ENCODE results near the gene ADTRP. TPM values are rescaled to one million over a fixed set of nuclear protein-coding genes. Genes with fewer than 3 reads are reported as not detected.

Gene ADTRP
- total and polyA plus RNA-seq, 2 experiments from 2014 or later, result 1.3 to 2.6 TPM

- Histone ChIP-seq H3K4me2 (ENCODE audit: unreplicated experiment) (no peak overlapping the region), H3K36me3 (ENCODE audit: low read depth) (no peaks in the 10 kb centered on the region), H3K9ac (no peak overlapping the region), H3K4me3 (no peak overlapping the region), H4K20me1 (ENCODE audit: insufficient read depth) (no peaks in the 10 kb centered on the region), H3K9me2 (ENCODE audit: insufficient read depth) (no peaks in the 10 kb centered on the region), H3K9me3 (ENCODE audit: low read depth) (no peaks in the 10 kb centered on the region), H2AFZ (no peak overlapping the region), H3K4me1 (ENCODE audit: insufficient read depth) (peaks cover 36% of the 10 kb centered on the region), H3K27ac (no peak overlapping the region), H3K27me3 (replicated peaks; ENCODE audit: insufficient read depth) (no peaks in the 10 kb centered on the region), H3K79me2 (ENCODE audit: insufficient read depth) (no peaks in the 10 kb centered on the region), H3F3A (ENCODE audit: insufficient read depth) (peaks cover 21% of the 10 kb centered on the region)
- 70 to 77% methylated on average over 4 of the region's 4 CpGs for WGBS, 2 experiments (ENCODE audit: low coverage in 1 of 2, low lambda C conversion rate in 2 of 2, missing lambda C conversion rate in 2 of 2)
- TF ChIP-seq EZH2 (IDR thresholded peaks at IDR 0.05; ENCODE audit: insufficient read depth, poor library complexity, severe bottlenecking) (no peak), EZH2phosphoT487 (IDR thresholded peaks at IDR 0.05; ENCODE audit: insufficient read depth, low read depth) (no peak)
- in situ Hi-C loops (cut with MboI), result no loop called here
- DNase-seq, result no peak
Measured at GRCh38 chr6:11758878-11759277, 19.7 kb downstream of the ADTRP start.

- Histone ChIP-seq H3K79me2 (ENCODE audit: insufficient read depth) (no peaks in the 10 kb centered on the region), H3K9me3 (ENCODE audit: low read depth) (no peaks in the 10 kb centered on the region), H3K36me3 (ENCODE audit: low read depth) (no peaks in the 10 kb centered on the region), H3K27ac (no peak overlapping the region), H3K27me3 (replicated peaks; ENCODE audit: insufficient read depth) (no peaks in the 10 kb centered on the region), H4K20me1 (ENCODE audit: insufficient read depth) (no peaks in the 10 kb centered on the region), H3K9ac (no peak overlapping the region), H3K4me2 (ENCODE audit: unreplicated experiment) (no peak overlapping the region), H3K4me3 (no peak overlapping the region), H3K4me1 (ENCODE audit: insufficient read depth) (peaks cover 24% of the 10 kb centered on the region), H3F3A (ENCODE audit: insufficient read depth) (peaks cover 24% of the 10 kb centered on the region), H3K9me2 (ENCODE audit: insufficient read depth) (no peaks in the 10 kb centered on the region), H2AFZ (no peak overlapping the region)
- in situ Hi-C loops (cut with MboI), result no loop called here
- TF ChIP-seq EZH2 (IDR thresholded peaks at IDR 0.05; ENCODE audit: insufficient read depth, poor library complexity, severe bottlenecking) (no peak), EZH2phosphoT487 (IDR thresholded peaks at IDR 0.05; ENCODE audit: insufficient read depth, low read depth) (no peak)
- 90 to 94% methylated on average over 1 of the region's 1 CpG for WGBS, 2 experiments (ENCODE audit: low coverage in 1 of 2, low lambda C conversion rate in 2 of 2, missing lambda C conversion rate in 2 of 2)
- no peak for DNase-seq
Measured at GRCh38 chr6:11756726-11757125, 21.9 kb downstream of the ADTRP start.

DNA sequence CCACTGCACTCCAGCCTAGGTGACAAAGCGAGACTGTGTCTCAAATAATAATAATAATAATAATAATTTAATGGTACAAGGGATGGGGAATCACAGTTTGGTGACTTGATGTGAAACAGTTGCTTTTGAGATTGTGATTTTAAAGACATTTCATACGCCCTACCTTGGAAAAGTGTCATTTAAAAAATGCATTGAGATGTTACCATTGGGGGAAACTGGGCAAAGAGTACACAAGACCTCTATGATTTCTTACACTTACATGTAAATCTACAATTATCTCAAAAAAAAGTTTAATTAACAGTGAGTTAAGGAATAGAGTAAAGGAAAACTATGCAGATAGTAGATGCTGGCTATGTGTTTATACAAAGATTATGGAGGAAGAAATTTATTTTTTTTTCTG, 22.3 kb downstream of the ADTRP start:
- peaks cover 22% of the 10 kb centered on the region for H3K4me1 ChIP-seq (ENCODE audit: insufficient read depth)
- no peaks in the 10 kb centered on the region for H3K79me2 ChIP-seq (ENCODE audit: insufficient read depth)
- no peak overlapping the region for H3K27ac ChIP-seq
- 89 to 90% methylated on average over 2 of the region's 2 CpGs for WGBS, 2 experiments (ENCODE audit: low coverage in 1 of 2, low lambda C conversion rate in 2 of 2, missing lambda C conversion rate in 2 of 2)
- H3K9me3 ChIP-seq (ENCODE audit: low read depth), result no peaks in the 10 kb centered on the region
- H2AFZ ChIP-seq, result no peak overlapping the region
- no peaks in the 10 kb centered on the region for H3K27me3 ChIP-seq (replicated peaks; ENCODE audit: insufficient read depth)
- H3K9me2 ChIP-seq (ENCODE audit: insufficient read depth), result no peaks in the 10 kb centered on the region
- H4K20me1 ChIP-seq (ENCODE audit: insufficient read depth), result no peaks in the 10 kb centered on the region
- no peak for TF ChIP-seq EZH2 (IDR thresholded peaks at IDR 0.05; ENCODE audit: insufficient read depth, poor library complexity, severe bottlenecking)
- TF ChIP-seq EZH2phosphoT487 (IDR thresholded peaks at IDR 0.05; ENCODE audit: insufficient read depth, low read depth), result no peak
- H3K4me2 ChIP-seq (ENCODE audit: unreplicated experiment), result no peak overlapping the region
- no peaks in the 10 kb centered on the region for H3K36me3 ChIP-seq (ENCODE audit: low read depth)
- in situ Hi-C loops (cut with MboI), result no loop called here
- H3K4me3 ChIP-seq, result no peak overlapping the region
- H3F3A ChIP-seq (ENCODE audit: insufficient read depth), result peaks cover 24% of the 10 kb centered on the region
- no peak overlapping the region for H3K9ac ChIP-seq
- no peak for DNase-seq

- Histone ChIP-seq H3K79me2 (ENCODE audit: insufficient read depth) (no peaks in the 10 kb centered on the region), H3F3A (ENCODE audit: insufficient read depth) (peaks cover 24% of the 10 kb centered on the region), H3K9me2 (ENCODE audit: insufficient read depth) (no peaks in the 10 kb centered on the region), H3K4me1 (ENCODE audit: insufficient read depth) (peaks cover 22% of the 10 kb centered on the region), H3K9ac (peak overlapping the region; percentile 77), H2AFZ (peak overlapping the region; percentile 71), H3K4me2 (ENCODE audit: unreplicated experiment) (no peak overlapping the region), H3K4me3 (no peak overlapping the region), H3K36me3 (ENCODE audit: low read depth) (no peaks in the 10 kb centered on the region), H3K9me3 (ENCODE audit: low read depth) (no peaks in the 10 kb centered on the region), H3K27ac (peak overlapping the region; percentile 93), H3K27me3 (replicated peaks; ENCODE audit: insufficient read depth) (no peaks in the 10 kb centered on the region), H4K20me1 (ENCODE audit: insufficient read depth) (no peaks in the 10 kb centered on the region)
- in situ Hi-C loops (cut with MboI), result no loop called here
- DNase-seq, result peak; percentile 43
- WGBS, 2 experiments (ENCODE audit: low coverage in 1 of 2, low lambda C conversion rate in 2 of 2, missing lambda C conversion rate in 2 of 2), result 46 to 52% methylated on average over 1 of the region's 1 CpG
- no peak for TF ChIP-seq EZH2 (IDR thresholded peaks at IDR 0.05; ENCODE audit: insufficient read depth, poor library complexity, severe bottlenecking)
Measured at GRCh38 chr6:11755725-11756124, 22.9 kb downstream of the ADTRP start.
